Hepatocyte (in vitro differentiated cells): Measurements from ENCODE around the gene MSLN.

Experiments
- EZH2 ChIP-seq: fragments of 200-600 bp; sonication (generic); IDR thresholded peaks from 2 replicates; pipeline ENCODE4 v1.6.1; 2016; ENCODE audit warnings: antibody characterized with exemption, mild to moderate bottlenecking, borderline replicate concordance
- EZH2phosphoT487 ChIP-seq: fragments of 200-600 bp; sonication (generic); IDR thresholded peaks from one replicate; pipeline ENCODE4 v1.6.1; 2018; ENCODE audit warnings: antibody characterized with exemption, mild to moderate bottlenecking, low read depth, moderate library complexity; ENCODE audit not compliant: unreplicated experiment, severe bottlenecking
- TF ChIP-seq, protein P1 (sequence below): fragments of 200-600 bp; sonication (generic); IDR thresholded peaks from 2 replicates; pipeline ENCODE4 v1.5.1; 2016; ENCODE audit warnings: antibody characterized with exemption, mild to moderate bottlenecking; ENCODE audit not compliant: poor library complexity

DNA sequence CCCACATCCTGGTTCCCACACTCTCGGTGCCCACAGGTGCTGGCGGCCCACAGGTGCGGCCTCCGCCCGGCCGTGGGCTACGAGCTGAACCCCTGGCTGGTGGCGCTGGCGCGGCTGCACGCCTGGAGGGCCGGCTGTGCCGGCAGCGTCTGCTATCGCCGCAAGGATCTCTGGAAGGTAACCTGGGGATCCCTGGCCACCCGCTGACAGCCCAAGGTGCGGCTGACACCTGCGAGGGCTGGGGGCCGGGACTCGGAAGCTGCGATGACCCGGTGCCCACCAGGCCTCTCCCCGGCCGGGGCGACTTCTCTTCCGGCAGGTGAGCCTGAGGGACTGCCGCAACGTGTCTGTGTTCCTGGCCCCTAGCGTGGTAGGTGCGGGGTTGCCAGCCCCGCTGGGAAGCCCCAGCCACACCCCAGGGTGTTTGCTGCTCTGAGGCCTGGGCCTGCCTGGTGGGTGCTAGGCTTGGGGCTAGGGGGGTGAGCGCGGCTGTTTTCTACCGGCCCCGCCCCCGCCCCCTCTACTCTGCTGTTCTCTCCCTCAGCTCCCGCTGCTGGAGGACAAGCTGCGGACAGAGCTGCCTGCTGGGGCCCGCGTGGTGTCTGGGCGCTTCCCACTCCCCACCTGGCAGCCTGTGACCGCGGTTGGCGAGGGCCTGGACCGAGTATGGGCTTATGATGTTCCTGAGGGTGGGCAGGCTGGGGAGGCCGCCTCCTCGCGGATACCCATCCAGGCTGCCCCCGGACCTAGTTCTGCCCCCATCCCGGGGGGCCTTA lies 38.6 kb upstream of the MSLN start:
- TF ChIP-seq, protein P1, sequence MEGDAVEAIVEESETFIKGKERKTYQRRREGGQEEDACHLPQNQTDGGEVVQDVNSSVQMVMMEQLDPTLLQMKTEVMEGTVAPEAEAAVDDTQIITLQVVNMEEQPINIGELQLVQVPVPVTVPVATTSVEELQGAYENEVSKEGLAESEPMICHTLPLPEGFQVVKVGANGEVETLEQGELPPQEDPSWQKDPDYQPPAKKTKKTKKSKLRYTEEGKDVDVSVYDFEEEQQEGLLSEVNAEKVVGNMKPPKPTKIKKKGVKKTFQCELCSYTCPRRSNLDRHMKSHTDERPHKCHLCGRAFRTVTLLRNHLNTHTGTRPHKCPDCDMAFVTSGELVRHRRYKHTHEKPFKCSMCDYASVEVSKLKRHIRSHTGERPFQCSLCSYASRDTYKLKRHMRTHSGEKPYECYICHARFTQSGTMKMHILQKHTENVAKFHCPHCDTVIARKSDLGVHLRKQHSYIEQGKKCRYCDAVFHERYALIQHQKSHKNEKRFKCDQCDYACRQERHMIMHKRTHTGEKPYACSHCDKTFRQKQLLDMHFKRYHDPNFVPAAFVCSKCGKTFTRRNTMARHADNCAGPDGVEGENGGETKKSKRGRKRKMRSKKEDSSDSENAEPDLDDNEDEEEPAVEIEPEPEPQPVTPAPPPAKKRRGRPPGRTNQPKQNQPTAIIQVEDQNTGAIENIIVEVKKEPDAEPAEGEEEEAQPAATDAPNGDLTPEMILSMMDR = no peak
- TF ChIP-seq EZH2 (no peak), EZH2phosphoT487 (no peak)
